Uterus (tissue), 2 donors: Measurements from ENCODE around the gene BRSK2.

Experiments used
- CTCF ChIP-seq, 4 experiments: fragments of 200-600 bp in 2 of 4; fragments of 450-650 bp in 2 of 4; sonication (generic) in 2 of 4; IDR thresholded peaks; one replicate each; pipeline ENCODE4 v1.5.1; 2016 to 2019; ENCODE audit warnings: antibody characterized with exemption in 4 of 4, mild to moderate bottlenecking in 2 of 4, moderate library complexity in 1 of 4
- POLR2A ChIP-seq, 2 donors: fragments of 450-650 bp; IDR thresholded peaks; one replicate each; pipeline ENCODE4 v1.6.1; 2016; ENCODE audit warnings: antibody characterized with exemption in 2 of 2, mild to moderate bottlenecking in 1 of 2, moderate library complexity in 1 of 2

GRCh38 chr11:1343391-1344055 lies 46.2 kb upstream of the BRSK2 start:
- TF ChIP-seq CTCF (IDR thresholded peaks at IDR 0.05) (no peak), POLR2A (IDR thresholded peaks at IDR 0.05) (no peak)
